ENCODE data around the gene CAPN9. TPM values are rescaled to one million over a fixed set of nuclear protein-coding genes. Genes with fewer than 3 reads are reported as not detected.

CAPN9 gene
- total and polyA plus RNA-seq, 2 donors (not counting 3 experiments of a cell fraction or from before 2014, with no cell fraction given) = not detected

DNA sequence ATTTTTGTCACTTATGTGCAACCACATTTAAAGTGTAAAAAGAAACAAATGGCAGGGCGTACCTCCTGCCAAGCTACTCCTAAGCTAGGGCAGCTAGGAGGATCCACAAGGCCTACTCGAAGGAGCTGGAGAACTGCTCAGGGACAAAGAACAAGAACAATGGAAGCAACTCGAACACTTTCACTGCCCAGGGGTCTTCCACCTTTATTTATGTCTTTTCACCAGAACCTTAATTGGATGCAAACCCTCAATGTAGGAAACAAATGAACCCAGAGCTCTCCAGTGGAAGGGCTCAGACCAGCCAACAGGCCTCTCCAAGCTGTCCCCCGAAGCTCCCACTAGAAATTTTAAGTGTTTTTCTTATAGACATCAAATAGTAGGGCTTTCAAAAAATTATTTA is 81.2 kb downstream of the CAPN9 start:
- Histone ChIP-seq H3K9ac (replicated peaks; ENCODE audit: extremely low read depth, insufficient read depth, low read length) (no peak overlapping the region), H3K4me1 (ENCODE audit: control insufficient read depth, extremely low read depth, insufficient read depth, low read length) (peaks cover 4% of the 10 kb centered on the region), H3K79me2 (ENCODE audit: control insufficient read depth, insufficient read depth, low read length) (no peaks in the 10 kb centered on the region), H3K9me1 (replicated peaks; ENCODE audit: control insufficient read depth, extremely low read depth, insufficient read depth, low read length) (no peaks in the 10 kb centered on the region), H3K27ac (ENCODE audit: insufficient read depth, low read depth, low read length) (no peak overlapping the region), H3K9me3 (replicated peaks; ENCODE audit: control insufficient read depth, insufficient read depth, low read length) (no peaks in the 10 kb centered on the region), H3K27me3 (ENCODE audit: control insufficient read depth in 2 of 2, insufficient read depth in 2 of 2, low read length in 2 of 2) (no peaks in the 10 kb centered on the region), H4K20me1 (replicated peaks; ENCODE audit: control insufficient read depth, extremely low read depth, insufficient read depth, low read length) (no peaks in the 10 kb centered on the region), H3K36me3 (ENCODE audit: control insufficient read depth in 2 of 2, extremely low read depth in 1 of 2, insufficient read depth in 2 of 2, low read length in 2 of 2) (no peaks in the 10 kb centered on the region), H2AFZ (ENCODE audit: low read depth, low read length) (no peak overlapping the region), H3K4me2 (ENCODE audit: insufficient read depth, low read length) (no peak overlapping the region), H3K4me3 (replicated peaks in 1 of 3; ENCODE audit: insufficient read depth in 1 of 3, low read depth in 1 of 3, low read length in 3 of 3) (no peak overlapping the region)
- BruUV-seq (replicated peaks) = no TSS peak
- intact Hi-C loops (cut with micrococcal nuclease) (no loop called here), dilution Hi-C loops (cut with MboI; ENCODE audit: extremely low pct_ligation_motif_present, low sequenced_read_pairs) (no loop called here)
- ChIA-PET CTCF (no interaction called here), POLR2A (no interaction called here)
- TF ChIP-seq MYC (IDR thresholded peaks at IDR 0.05; ENCODE audit: low read depth, low read length) (no peak), EZH2 (IDR thresholded peaks at IDR 0.05; ENCODE audit: borderline replicate concordance, low read depth, low read length, severe bottlenecking) (no peak), POLR2AphosphoS5 (IDR thresholded peaks at IDR 0.05; ENCODE audit: insufficient read depth, low read depth, low read length) (no peak)
- no peak for FAIRE-seq
- DNase-seq (ENCODE audit: low read depth, low spot score) = no peak

DNA sequence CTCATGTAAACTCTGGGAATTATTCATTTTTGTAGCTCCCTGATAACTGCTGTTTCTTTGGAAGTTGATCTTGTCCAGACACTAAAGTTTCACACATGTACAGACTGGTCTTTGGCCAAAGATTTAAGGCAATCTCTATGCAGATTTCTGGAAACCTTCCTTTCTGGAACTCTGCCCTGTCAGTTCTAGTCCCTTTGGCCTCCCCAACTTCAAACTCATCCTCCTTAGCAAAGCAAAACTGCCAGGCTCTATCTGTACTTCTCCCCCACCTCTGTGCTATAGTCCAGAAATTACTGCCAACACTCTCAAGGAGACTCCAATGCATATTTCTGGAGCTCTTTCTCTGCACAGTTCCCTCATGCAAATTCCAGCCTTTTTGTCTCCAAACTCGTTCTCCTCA is 84.6 kb downstream of the CAPN9 start:
- Histone ChIP-seq H3K4me3 (replicated peaks in 1 of 3; ENCODE audit: insufficient read depth in 1 of 3, low read depth in 1 of 3, low read length in 3 of 3) (no peak overlapping the region), H4K20me1 (replicated peaks; ENCODE audit: control insufficient read depth, extremely low read depth, insufficient read depth, low read length) (no peaks in the 10 kb centered on the region), H3K9me1 (replicated peaks; ENCODE audit: control insufficient read depth, extremely low read depth, insufficient read depth, low read length) (no peaks in the 10 kb centered on the region), H3K9me3 (replicated peaks; ENCODE audit: control insufficient read depth, insufficient read depth, low read length) (no peaks in the 10 kb centered on the region), H3K27me3 (ENCODE audit: control insufficient read depth in 2 of 2, insufficient read depth in 2 of 2, low read length in 2 of 2) (no peaks in the 10 kb centered on the region), H3K27ac (ENCODE audit: insufficient read depth, low read depth, low read length) (no peak overlapping the region), H3K79me2 (ENCODE audit: control insufficient read depth, insufficient read depth, low read length) (no peaks in the 10 kb centered on the region), H3K4me1 (ENCODE audit: control insufficient read depth, extremely low read depth, insufficient read depth, low read length) (no peaks in the 10 kb centered on the region), H3K4me2 (ENCODE audit: insufficient read depth, low read length) (no peak overlapping the region), H2AFZ (ENCODE audit: low read depth, low read length) (no peak overlapping the region), H3K36me3 (ENCODE audit: control insufficient read depth in 2 of 2, extremely low read depth in 1 of 2, insufficient read depth in 2 of 2, low read length in 2 of 2) (no peaks in the 10 kb centered on the region), H3K9ac (replicated peaks; ENCODE audit: extremely low read depth, insufficient read depth, low read length) (no peak overlapping the region)
- dilution Hi-C loops (cut with MboI; ENCODE audit: extremely low pct_ligation_motif_present, low sequenced_read_pairs) (no loop called here), intact Hi-C loops (cut with micrococcal nuclease) (no loop called here)
- no TSS peak for BruUV-seq (replicated peaks)
- FAIRE-seq = no peak
- ChIA-PET CTCF (no interaction called here), POLR2A (no interaction called here)
- TF ChIP-seq, protein P1, sequence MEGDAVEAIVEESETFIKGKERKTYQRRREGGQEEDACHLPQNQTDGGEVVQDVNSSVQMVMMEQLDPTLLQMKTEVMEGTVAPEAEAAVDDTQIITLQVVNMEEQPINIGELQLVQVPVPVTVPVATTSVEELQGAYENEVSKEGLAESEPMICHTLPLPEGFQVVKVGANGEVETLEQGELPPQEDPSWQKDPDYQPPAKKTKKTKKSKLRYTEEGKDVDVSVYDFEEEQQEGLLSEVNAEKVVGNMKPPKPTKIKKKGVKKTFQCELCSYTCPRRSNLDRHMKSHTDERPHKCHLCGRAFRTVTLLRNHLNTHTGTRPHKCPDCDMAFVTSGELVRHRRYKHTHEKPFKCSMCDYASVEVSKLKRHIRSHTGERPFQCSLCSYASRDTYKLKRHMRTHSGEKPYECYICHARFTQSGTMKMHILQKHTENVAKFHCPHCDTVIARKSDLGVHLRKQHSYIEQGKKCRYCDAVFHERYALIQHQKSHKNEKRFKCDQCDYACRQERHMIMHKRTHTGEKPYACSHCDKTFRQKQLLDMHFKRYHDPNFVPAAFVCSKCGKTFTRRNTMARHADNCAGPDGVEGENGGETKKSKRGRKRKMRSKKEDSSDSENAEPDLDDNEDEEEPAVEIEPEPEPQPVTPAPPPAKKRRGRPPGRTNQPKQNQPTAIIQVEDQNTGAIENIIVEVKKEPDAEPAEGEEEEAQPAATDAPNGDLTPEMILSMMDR (IDR thresholded peaks at IDR 0.05; ENCODE audit: extremely low read depth in 1 of 2, insufficient read depth in 1 of 2, low read depth in 1 of 2, low read length in 2 of 2) = no peak
- TF ChIP-seq JUN (IDR thresholded peaks at IDR 0.05; ENCODE audit: borderline replicate concordance, insufficient read depth, insufficient read length, low read depth) (no peak), MYC (IDR thresholded peaks at IDR 0.05; ENCODE audit: low read depth, low read length) (no peak), GATA2 (IDR thresholded peaks at IDR 0.05; ENCODE audit: insufficient read depth, insufficient read length, low read depth, low read length) (no peak), POLR2AphosphoS5 (IDR thresholded peaks at IDR 0.05; ENCODE audit: insufficient read depth, low read depth, low read length) (no peak), EZH2 (IDR thresholded peaks at IDR 0.05; ENCODE audit: borderline replicate concordance, low read depth, low read length, severe bottlenecking) (no peak), POLR2A (IDR thresholded peaks at IDR 0.05; ENCODE audit: low read depth, low read length) (no peak), FOS (IDR thresholded peaks at IDR 0.05; ENCODE audit: borderline replicate concordance, insufficient read depth, low read length) (no peak)
- TF ChIP-seq, protein P2, sequence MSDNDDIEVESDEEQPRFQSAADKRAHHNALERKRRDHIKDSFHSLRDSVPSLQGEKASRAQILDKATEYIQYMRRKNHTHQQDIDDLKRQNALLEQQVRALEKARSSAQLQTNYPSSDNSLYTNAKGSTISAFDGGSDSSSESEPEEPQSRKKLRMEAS (IDR thresholded peaks at IDR 0.05; ENCODE audit: insufficient read depth, insufficient read length) = no peak
- no peak for DNase-seq (ENCODE audit: low read depth, low spot score)
